Epithelial cell of proximal tubule (primary cell): ENCODE measurements around the gene ATP8B4. TPM values are rescaled to one million over a fixed set of nuclear protein-coding genes. Genes with fewer than 3 reads are reported as not detected.

ENCODE experiments used
- DNase-seq: peaks from one replicate; pipeline ENCODE4 v3.0.0-alpha.2; 2011; ENCODE audit warnings: low read depth
- H3K4me3 ChIP-seq: 2 replicates; pipeline ENCODE4 v1.5.1; 2011; ENCODE audit warnings: low read depth, mild to moderate bottlenecking, low read length
- total RNA-seq: library from RNA; depleted of rRNA; stranded (reverse); fragments of >200 nt; gene quantifications from 2 replicates; pipeline ENCODE4 v1.2.3, GENCODE V29; 2015
- TF ChIP-seq, protein P1 (sequence below): conservative IDR thresholded peaks from 2 replicates; pipeline ENCODE4 v1.5.1; 2012; ENCODE audit warnings: low read depth, mild to moderate bottlenecking, low read length

The ATP8B4 gene
- total RNA-seq, 1 donor from 2014 or later = not detected

DNA sequence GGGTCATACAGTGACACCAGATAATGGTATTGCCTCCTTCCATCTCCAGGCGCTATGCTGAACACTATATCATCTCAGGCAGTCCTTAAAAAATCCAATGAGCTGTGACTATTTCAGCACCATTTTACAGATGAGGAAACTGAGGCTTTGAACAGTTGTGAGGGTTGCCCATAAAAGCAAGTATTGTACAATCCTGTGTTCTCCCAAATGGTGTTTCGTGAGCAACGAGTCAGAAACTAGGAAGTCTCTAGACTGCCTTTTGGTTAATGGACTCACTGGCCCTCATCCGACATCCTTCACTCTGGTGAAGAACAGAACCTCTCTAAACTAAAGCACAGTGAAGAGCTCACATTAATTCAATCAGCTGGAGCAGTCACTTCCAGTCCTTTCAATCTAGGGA, 61.8 kb downstream of the ATP8B4 start:
- TF ChIP-seq, protein P1, sequence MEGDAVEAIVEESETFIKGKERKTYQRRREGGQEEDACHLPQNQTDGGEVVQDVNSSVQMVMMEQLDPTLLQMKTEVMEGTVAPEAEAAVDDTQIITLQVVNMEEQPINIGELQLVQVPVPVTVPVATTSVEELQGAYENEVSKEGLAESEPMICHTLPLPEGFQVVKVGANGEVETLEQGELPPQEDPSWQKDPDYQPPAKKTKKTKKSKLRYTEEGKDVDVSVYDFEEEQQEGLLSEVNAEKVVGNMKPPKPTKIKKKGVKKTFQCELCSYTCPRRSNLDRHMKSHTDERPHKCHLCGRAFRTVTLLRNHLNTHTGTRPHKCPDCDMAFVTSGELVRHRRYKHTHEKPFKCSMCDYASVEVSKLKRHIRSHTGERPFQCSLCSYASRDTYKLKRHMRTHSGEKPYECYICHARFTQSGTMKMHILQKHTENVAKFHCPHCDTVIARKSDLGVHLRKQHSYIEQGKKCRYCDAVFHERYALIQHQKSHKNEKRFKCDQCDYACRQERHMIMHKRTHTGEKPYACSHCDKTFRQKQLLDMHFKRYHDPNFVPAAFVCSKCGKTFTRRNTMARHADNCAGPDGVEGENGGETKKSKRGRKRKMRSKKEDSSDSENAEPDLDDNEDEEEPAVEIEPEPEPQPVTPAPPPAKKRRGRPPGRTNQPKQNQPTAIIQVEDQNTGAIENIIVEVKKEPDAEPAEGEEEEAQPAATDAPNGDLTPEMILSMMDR = no peak
- no peak for DNase-seq
- H3K4me3 ChIP-seq = no peak overlapping the region

DNA sequence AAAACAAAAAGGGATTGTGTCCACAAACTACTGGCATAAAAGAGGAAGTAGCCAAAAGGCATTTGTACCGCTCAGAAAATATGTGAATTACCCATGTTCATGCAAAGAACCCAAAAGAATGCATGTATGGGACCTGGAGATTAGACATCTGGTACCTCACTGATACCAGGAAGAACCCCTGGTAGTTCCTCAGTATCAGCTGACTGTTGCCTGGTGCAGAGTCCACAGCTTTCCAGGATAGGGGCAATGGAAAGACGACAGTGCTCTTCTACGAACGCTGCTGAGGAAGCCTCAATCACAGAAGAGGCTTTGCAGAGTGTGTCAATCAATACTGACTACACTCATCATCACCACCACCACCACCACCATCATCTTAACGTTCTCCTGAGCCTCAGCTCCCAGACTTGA, 63.3 kb downstream of the ATP8B4 start:
- TF ChIP-seq, protein P1 = no peak
- no peak overlapping the region for H3K4me3 ChIP-seq
- DNase-seq = no peak

DNA sequence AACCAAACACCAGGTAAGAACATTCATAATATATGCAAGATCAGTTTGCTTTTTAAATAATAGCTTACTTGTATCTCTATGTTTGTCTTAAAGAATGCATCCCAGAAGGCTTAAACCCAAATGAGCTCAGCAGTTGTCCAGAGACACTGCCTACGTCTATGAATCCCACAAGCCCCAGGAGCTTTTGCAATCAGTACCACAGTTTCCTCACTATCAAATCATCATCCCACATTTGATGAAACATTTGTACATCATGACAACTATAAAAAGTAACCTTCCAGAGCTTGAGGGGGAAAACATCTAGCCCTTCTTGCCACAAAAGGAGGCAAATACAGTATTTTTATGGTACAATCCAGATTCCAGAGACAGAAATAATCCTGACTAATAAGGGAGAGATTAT, 63.7 kb downstream of the ATP8B4 start:
- no peak for DNase-seq
- TF ChIP-seq, protein P1 = no peak
- no peak overlapping the region for H3K4me3 ChIP-seq

DNA sequence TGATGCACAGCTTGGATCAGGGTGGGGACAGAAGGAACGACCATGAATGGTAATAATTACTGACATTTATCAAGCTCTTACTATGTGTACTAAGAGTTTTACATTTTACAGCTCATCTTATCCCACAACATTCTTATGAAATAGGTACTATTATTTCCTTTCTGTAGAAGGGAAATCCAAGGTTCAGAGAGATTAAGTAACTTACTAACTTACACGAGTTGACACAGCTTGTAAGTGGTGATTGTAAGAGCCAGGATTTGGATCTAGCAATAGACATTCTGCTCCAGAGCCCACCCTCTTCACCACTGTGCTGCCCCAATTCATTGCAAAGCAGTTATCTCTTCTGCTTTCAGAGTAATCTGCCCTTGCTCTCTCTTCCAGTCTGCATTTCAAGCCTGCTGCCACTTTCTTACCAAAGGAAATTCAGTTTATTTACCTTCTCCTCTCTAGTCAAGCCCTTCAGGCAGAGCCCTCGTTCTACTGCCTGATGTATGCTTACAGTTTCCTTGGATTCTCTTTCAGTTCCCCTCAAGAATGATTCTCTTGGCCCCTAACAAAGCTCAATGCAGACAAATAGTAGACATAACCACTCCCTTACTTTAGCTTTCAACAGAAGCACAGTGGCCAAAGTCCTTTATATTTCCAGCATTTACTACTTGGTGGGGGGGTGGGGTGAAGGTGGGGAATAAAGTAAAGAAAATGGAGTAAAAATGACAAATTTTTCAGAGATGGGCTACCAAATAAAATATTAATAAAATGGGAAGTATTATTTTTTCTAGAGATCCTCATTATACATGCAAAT, 65.8 kb downstream of the ATP8B4 start:
- no peak overlapping the region for H3K4me3 ChIP-seq
- DNase-seq = no peak
- TF ChIP-seq, protein P1 = no peak

DNA sequence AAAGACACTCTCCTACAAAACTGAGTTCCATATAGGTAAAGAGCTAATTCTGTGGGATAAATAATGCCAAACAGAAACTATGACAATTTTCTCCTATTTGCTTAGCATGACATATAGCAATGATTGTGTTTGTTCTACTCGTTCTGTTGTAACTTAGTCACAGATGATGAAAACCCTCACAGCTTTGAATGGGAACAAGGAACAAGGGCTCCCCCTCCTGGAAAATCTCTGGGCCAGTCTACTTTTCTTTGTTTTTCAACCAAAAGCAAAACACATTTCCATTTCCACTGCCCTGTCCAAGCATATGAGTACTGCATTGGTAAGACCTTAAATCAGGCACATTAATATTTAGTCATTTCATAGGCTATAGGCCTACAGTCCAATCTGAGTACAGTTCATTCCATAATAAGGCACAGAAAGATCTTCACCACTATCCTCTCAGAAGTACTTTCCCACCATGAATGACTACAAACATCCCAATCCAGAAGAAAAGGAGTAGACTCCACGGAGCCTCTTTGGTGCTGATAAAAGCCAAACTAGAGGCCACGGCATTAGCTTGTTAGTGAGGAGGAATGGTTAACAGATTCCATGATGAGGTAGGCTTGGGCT, 67.1 kb downstream of the ATP8B4 start:
- TF ChIP-seq, protein P1 = peak; percentile 87
- no peak overlapping the region for H3K4me3 ChIP-seq
- peak; percentile 19 for DNase-seq

DNA sequence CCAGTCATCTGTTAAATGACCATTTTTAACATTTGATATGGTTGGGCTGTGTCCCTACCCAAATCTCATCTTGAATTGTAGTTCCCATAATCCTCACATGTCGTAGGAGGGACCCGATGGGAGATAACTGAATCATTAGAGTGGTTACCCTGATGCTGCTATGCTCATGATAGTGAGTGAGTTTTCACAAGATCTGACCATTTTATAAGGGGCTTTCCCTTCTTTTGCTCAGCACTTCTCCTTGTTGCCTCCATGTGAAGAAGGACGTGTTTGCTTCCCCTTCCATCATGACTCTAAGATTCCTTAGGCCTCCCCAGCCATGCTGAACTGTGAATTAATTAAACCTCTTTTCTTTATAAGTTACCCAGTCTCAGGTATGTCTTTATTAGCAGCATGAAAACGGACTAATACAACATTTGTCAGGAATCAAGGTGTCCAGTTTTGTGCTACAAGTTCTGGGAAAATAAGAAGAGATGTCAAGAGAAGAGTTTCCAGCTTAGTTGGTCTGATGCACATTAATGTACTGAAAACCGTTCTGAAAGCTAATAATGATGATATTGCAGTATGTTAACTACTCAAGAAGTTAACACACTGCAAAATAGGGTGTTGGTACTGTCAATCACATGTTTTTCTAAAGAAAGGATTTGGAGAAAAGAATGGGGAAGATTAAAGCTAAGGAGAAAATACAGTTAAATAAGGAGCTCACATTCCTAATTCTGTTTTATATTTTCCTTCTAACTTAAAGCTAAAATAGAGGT, 67.9 kb downstream of the ATP8B4 start:
- no peak overlapping the region for H3K4me3 ChIP-seq
- no peak for DNase-seq
- TF ChIP-seq, protein P1 = no peak
